H1 (cell line): Measurements from ENCODE around the gene CLCN3. TPM values are rescaled to one million over a fixed set of nuclear protein-coding genes. Genes with fewer than 3 reads are reported as not detected.
A peak's percentile ranks its signal among the peaks of the same experiment; 100 is the strongest.

Experiments used
- CTCF ChIA-PET: fragments of 300-600 bp; sonication (Branson Sonifier 250); formaldehyde crosslinking; loops from one replicate; lab custom pipeline; 2021; ENCODE audit not compliant: partially characterized antibody; lab: Charles Lee
- POLR2A ChIA-PET: fragments of 300-600 bp; sonication (Branson Sonifier 250); formaldehyde crosslinking; loops from one replicate; lab custom pipeline; 2021; ENCODE audit warnings: inconsistent platforms; ENCODE audit not compliant: partially characterized antibody; lab: Charles Lee
- DNase-seq, 2 experiments: peaks; one replicate each; pipeline versions ENCODE4 v3.0.0 to v3.0.0-alpha.2; 2010 to 2022; ENCODE audit warnings: low spot score in 2 of 2, low read depth in 1 of 2, mixed read lengths in 1 of 2
- FAIRE-seq: peaks from 2 replicates; lab custom pipeline; 2011; peaks lifted over from hg19 to GRCh38; lab: Jason Lieb, UNC
- H2AFZ ChIP-seq: 2 replicates; pipeline ENCODE4 v1.8.1; 2012; ENCODE audit warnings: low read length, inconsistent platforms
- H2AK5ac ChIP-seq: 2 replicates; pipeline ENCODE4 v1.6.1; 2013; ENCODE audit warnings: low read depth, low read length
- H2BK120ac ChIP-seq: replicated peaks from 2 replicates; pipeline ENCODE3; 2013; ENCODE audit warnings: low read depth, low read length, inconsistent platforms
- H2BK12ac ChIP-seq: 2 replicates; pipeline ENCODE4 v1.6.1; 2013; ENCODE audit warnings: low read depth, low read length
- H2BK15ac ChIP-seq: 2 replicates; pipeline ENCODE4 v1.6.1; 2013; ENCODE audit warnings: low read length
- H2BK20ac ChIP-seq: 2 replicates; pipeline ENCODE4 v1.6.1; 2013; ENCODE audit warnings: low read length
- H2BK5ac ChIP-seq: 2 replicates; pipeline ENCODE4 v1.6.1; 2013; ENCODE audit warnings: low read depth, low read length
- H3K14ac ChIP-seq: 2 replicates; pipeline ENCODE4 v1.6.1; 2013; ENCODE audit warnings: inconsistent platforms; ENCODE audit not compliant: insufficient read length
- H3K18ac ChIP-seq: 2 replicates; pipeline ENCODE4 v1.6.1; 2013; ENCODE audit warnings: low read length; ENCODE audit errors: extremely low read depth
- H3K23ac ChIP-seq: 2 replicates; pipeline ENCODE4 v1.6.1; 2013; ENCODE audit warnings: inconsistent platforms; ENCODE audit not compliant: insufficient read length
- H3K23me2 ChIP-seq: 2 replicates; pipeline ENCODE4 v1.6.1; 2013; ENCODE audit warnings: low read depth, low read length
- H3K27ac ChIP-seq: 2 replicates; pipeline ENCODE4 v1.6.1; 2011; ENCODE audit warnings: low read depth, low read length, inconsistent platforms
- H3K27me3 ChIP-seq, 4 experiments: replicated peaks in 1 of 4; 1 replicate in 1 of 4; 2 replicates in 3 of 4; pipeline versions ENCODE4 v1.6.1 to v1.8.1; 2011 to 2013; ENCODE audit warnings: low read length in 3 of 4, mild to moderate bottlenecking in 3 of 4, inconsistent platforms in 2 of 4, mixed read lengths in 2 of 4, moderate library complexity in 1 of 4; ENCODE audit not compliant: control insufficient read depth in 3 of 4, insufficient read depth in 3 of 4; ENCODE audit errors: extremely low read depth in 1 of 4
- H3K36me3 ChIP-seq, 4 experiments: 2 replicates each; pipeline versions ENCODE4 v1.6.1 to v1.8.1; 2011 to 2013; ENCODE audit warnings: mild to moderate bottlenecking in 4 of 4, low read length in 3 of 4, moderate library complexity in 2 of 4, control low read depth in 1 of 4, inconsistent platforms in 1 of 4; ENCODE audit not compliant: insufficient read depth in 4 of 4, control insufficient read depth in 2 of 4
- H3K4ac ChIP-seq: replicated peaks from 2 replicates; pipeline ENCODE3; 2013; ENCODE audit warnings: low read length, low read depth, mixed read lengths, inconsistent platforms; ENCODE audit not compliant: insufficient read length
- H3K4me1 ChIP-seq, 4 experiments: replicated peaks in 1 of 4; 1 replicate in 1 of 4; 2 replicates in 3 of 4; pipeline versions ENCODE4 v1.6.1 to v1.8.1; 2011 to 2013; ENCODE audit warnings: low read length in 3 of 4, inconsistent platforms in 2 of 4, mixed read lengths in 1 of 4; ENCODE audit not compliant: insufficient read depth in 4 of 4, control insufficient read depth in 3 of 4
- H3K4me2 ChIP-seq, 2 experiments: 2 replicates each; pipeline versions ENCODE4 v1.6.1 to v1.8.1; 2011 to 2013; ENCODE audit warnings: low read depth in 2 of 2, low read length in 2 of 2, control low read depth in 1 of 2, inconsistent platforms in 1 of 2, mild to moderate bottlenecking in 1 of 2; ENCODE audit not compliant: insufficient read depth in 1 of 2
- H3K4me3 ChIP-seq, 4 experiments: fragments of 200-600, 300-600 bp in 1 of 4; sonication (generic), shearing (Covaris generic), sonication (Bioruptor Twin) in 1 of 4; 2 replicates each; pipeline versions ENCODE4 v1.5.1 to v1.8.1; 2011 to 2016; ENCODE audit warnings: low read length in 4 of 4, low read depth in 3 of 4, control low read depth in 2 of 4, inconsistent platforms in 2 of 4, mild to moderate bottlenecking in 2 of 4, mixed read lengths in 1 of 4, moderate library complexity in 1 of 4; ENCODE audit not compliant: insufficient read depth in 2 of 4; ENCODE audit errors: extremely low read depth in 1 of 4
- H3K56ac ChIP-seq: replicated peaks from 2 replicates; pipeline ENCODE3; 2013; ENCODE audit warnings: low read depth, mild to moderate bottlenecking, mixed read lengths, low read length, inconsistent platforms; ENCODE audit not compliant: insufficient read length
- H3K79me1 ChIP-seq: 2 replicates; pipeline ENCODE4 v1.6.1; 2013; ENCODE audit warnings: low read depth, low read length, control low read depth
- H3K79me2 ChIP-seq, 2 experiments: 2 replicates each; pipeline versions ENCODE4 v1.6.1 to v1.8.1; 2012 to 2013; ENCODE audit warnings: low read length in 2 of 2, mild to moderate bottlenecking in 2 of 2, inconsistent platforms in 1 of 2; ENCODE audit not compliant: insufficient read depth in 2 of 2, control insufficient read depth in 1 of 2
- H3K9ac ChIP-seq, 4 experiments: replicated peaks in 1 of 4; 1 replicate in 1 of 4; 2 replicates in 3 of 4; pipeline versions ENCODE4 v1.6.1 to v1.8.1; 2011 to 2013; ENCODE audit warnings: low read depth in 3 of 4, low read length in 3 of 4, control low read depth in 2 of 4, mild to moderate bottlenecking in 2 of 4, moderate library complexity in 2 of 4, inconsistent platforms in 1 of 4; ENCODE audit errors: extremely low read depth in 1 of 4
- H3K9me3 ChIP-seq, 2 experiments: 2 replicates each; pipeline versions ENCODE4 v1.6.1 to v1.8.1; 2012 to 2013; ENCODE audit warnings: mild to moderate bottlenecking in 2 of 2, moderate library complexity in 2 of 2, control low read depth in 1 of 2, inconsistent platforms in 1 of 2, low read depth in 1 of 2, low read length in 1 of 2, mixed read lengths in 1 of 2; ENCODE audit not compliant: insufficient read depth in 2 of 2
- H4K20me1 ChIP-seq, 2 experiments: replicated peaks in 1 of 2; 2 replicates each; pipeline versions ENCODE3 to v1.8.1; 2011 to 2013; ENCODE audit warnings: inconsistent platforms in 2 of 2, low read length in 2 of 2, mild to moderate bottlenecking in 1 of 2; ENCODE audit not compliant: insufficient read depth in 2 of 2, control insufficient read depth in 1 of 2
- H4K5ac ChIP-seq: 2 replicates; pipeline ENCODE4 v1.6.1; 2013; ENCODE audit warnings: low read length, low read depth, mixed read lengths, inconsistent platforms; ENCODE audit not compliant: insufficient read length
- H4K8ac ChIP-seq: 2 replicates; pipeline ENCODE4 v1.8.0; 2013; ENCODE audit warnings: mild to moderate bottlenecking, moderate library complexity, low read length, inconsistent platforms; ENCODE audit not compliant: insufficient read depth; ENCODE audit errors: extremely low read depth
- H4K91ac ChIP-seq: replicated peaks from 2 replicates; pipeline ENCODE3; 2013; ENCODE audit warnings: low read length, mixed read lengths, inconsistent platforms; ENCODE audit not compliant: insufficient read length
- CTBP2 ChIP-seq: IDR thresholded peaks from 2 replicates; pipeline ENCODE4 v1.7.0; 2011; ENCODE audit warnings: borderline replicate concordance, mild to moderate bottlenecking, moderate library complexity, mixed read lengths, low read length; ENCODE audit not compliant: insufficient read depth, insufficient read length
- WGBS, 2 experiments: shearing (Covaris generic) in 1 of 2; methylation state at CpG; one replicate each; pipeline versions ENCODE4 v1.1.6 to v1.1.7; 2013 to 2015; ENCODE audit warnings: low lambda C conversion rate in 2 of 2, mixed read lengths in 2 of 2, inconsistent platforms in 1 of 2, low coverage in 1 of 2, missing lambda C conversion rate in 1 of 2; ENCODE audit not compliant: insufficient replicate concordance in 2 of 2, insufficient coverage in 1 of 2, insufficient read length in 1 of 2; ENCODE audit errors: extremely low coverage in 1 of 2, missing lambda C conversion rate in 1 of 2; 5-methylcytosine and 5-hydroxymethylcytosine counted together
- polyA plus RNA-seq, 7 experiments: library from polyadenylated mRNA; depleted of rRNA in 3 of 7; stranded (reverse) in 5 of 7; unstranded in 2 of 7; fragments of >200 nt in 5 of 7; fragments of 200-250 nt in 2 of 7; gene quantifications; 1 replicate in 5 of 7; 2 replicates in 1 of 7; 4 replicates in 1 of 7; pipeline versions ENCODE4 v1.2.1 to v1.2.3, GENCODE V29; 2011 to 2013; ENCODE audit warnings: missing spikeins in 2 of 7, mixed read lengths in 2 of 7
- total RNA-seq: library from RNA; stranded (reverse); fragmentation: NEBNext Ultra II Directional; extraction: Animal tissue kit (Norgen Biotek cat#: 25700); gene quantifications from 2 replicates; pipeline ENCODE4 v1.2.1, GENCODE V29; 2021

The CLCN3 gene
- total and polyA plus RNA-seq, 2 of the 8 experiments (the other 6 are each of a cell fraction or from before 2014, with no cell fraction given): 8.8 to 32.8 TPM

- H2AK5ac ChIP-seq: no peak overlapping the region
- H3K27ac ChIP-seq: no peak overlapping the region
- FAIRE-seq: no peak
- no peaks in the 10 kb centered on the region for H3K23me2 ChIP-seq
- no peak overlapping the region for H3K9ac ChIP-seq
- CTCF ChIA-PET: interaction anchor here (0.9 kb wide), 1 partner anchor 23 kb away, joined by 3 read pairs; no protein-coding TSS in a partner anchor
- H3K27me3 ChIP-seq: no peaks in the 10 kb centered on the region
- H4K20me1 ChIP-seq: no peaks in the 10 kb centered on the region
- no peak overlapping the region for H2BK15ac ChIP-seq
- H4K5ac ChIP-seq: no peak overlapping the region
- no peaks in the 10 kb centered on the region for H3K79me1 ChIP-seq
- H3K4me2 ChIP-seq: no peak overlapping the region
- no peak overlapping the region for H2BK5ac ChIP-seq
- WGBS, 2 experiments: 86% methylated on average over 3 of the region's 3 CpGs; no CpG with 5 or more reads in 1 of the 2 experiments
- H3K4ac ChIP-seq: no peak overlapping the region
- no peak overlapping the region for H3K14ac ChIP-seq
- no peaks in the 10 kb centered on the region for H3K4me1 ChIP-seq
- no peaks in the 10 kb centered on the region for H3K36me3 ChIP-seq
- peak overlapping the region; percentile 49; the same call in 1 of the 2 replicates for H2AFZ ChIP-seq
- DNase-seq: no peak
- H3K23ac ChIP-seq: no peak overlapping the region
- no peak overlapping the region for H2BK20ac ChIP-seq
- no peak overlapping the region for H3K56ac ChIP-seq
- H3K9me3 ChIP-seq: no peaks in the 10 kb centered on the region
- no peak overlapping the region for H4K91ac ChIP-seq
- H2BK12ac ChIP-seq: no peak overlapping the region
- no peak overlapping the region for H4K8ac ChIP-seq
- H3K79me2 ChIP-seq: no peaks in the 10 kb centered on the region
- H3K18ac ChIP-seq: no peak overlapping the region
- no peak overlapping the region for H3K4me3 ChIP-seq
- no peak for TF ChIP-seq CTBP2
- POLR2A ChIA-PET: no interaction called here
- H2BK120ac ChIP-seq: no peak overlapping the region
Measured at GRCh38 chr4:169768385-169768784, 148.0 kb downstream of the CLCN3 start.
